GM18499 (cell line): ENCODE measurements around the gene GSG1L2.

ENCODE experiments used
- ATAC-seq: cut with Tn5 transposase; IDR thresholded peaks from one replicate; pipeline ENCODE4 v1.9.1; 2021; ENCODE audit warnings: moderate number of reproducible peaks; ENCODE audit not compliant: insufficient read depth, unreplicated experiment

The GSG1L2 gene

GRCh38 chr17:9828296-9829295, 6.7 kb upstream of the GSG1L2 start:
- no peak for ATAC-seq

GRCh38 chr17:9825641-9826150, 3.8 kb upstream of the GSG1L2 start, which contains the start of gene GLP2R:
TSS of gene GLP2R (plus strand) at chr17:9825924. CDS start at chr17:9826064, 140 bp downstream.
- no peak for ATAC-seq

- no peak for ATAC-seq
These were observed 3.0 kb upstream of the GSG1L2 start for GRCh38 chr17:9824797-9825338.

- ATAC-seq: no peak
These were observed 2.2 kb upstream of the GSG1L2 start for GRCh38 chr17:9824094-9824493.

GRCh38 chr17:9820448-9820847, 1.4 kb downstream of the GSG1L2 start:
- no peak for ATAC-seq

GRCh38 chr17:9818760-9819159, 3.1 kb downstream of the GSG1L2 start:
- ATAC-seq: no peak

- ATAC-seq: no peak
These were observed 4.8 kb downstream of the GSG1L2 start for GRCh38 chr17:9817086-9817485.

GRCh38 chr17:9816472-9816871, 5.4 kb downstream of the GSG1L2 start:
- ATAC-seq: no peak

GRCh38 chr17:9814337-9814945, 7.4 kb downstream of the GSG1L2 start:
- no peak for ATAC-seq

- ATAC-seq: no peak
These were observed 8.7 kb downstream of the GSG1L2 start for GRCh38 chr17:9813166-9813565.

- ATAC-seq: no peak
These were observed 10.3 kb downstream of the GSG1L2 start for GRCh38 chr17:9811537-9811936.

GRCh38 chr17:9811086-9811485, 10.8 kb downstream of the GSG1L2 start:
- no peak for ATAC-seq

- ATAC-seq: no peak
These were observed 11.6 kb downstream of the GSG1L2 start for GRCh38 chr17:9810100-9810949.

- no peak for ATAC-seq
These were observed 12.5 kb downstream of the GSG1L2 start for GRCh38 chr17:9809409-9809808.

GRCh38 chr17:9806699-9807098, 15.2 kb downstream of the GSG1L2 start:
- no peak for ATAC-seq

- no peak for ATAC-seq
These were observed 16.1 kb downstream of the GSG1L2 start for GRCh38 chr17:9805769-9806168.

- ATAC-seq: no peak
These were observed 19.2 kb downstream of the GSG1L2 start for GRCh38 chr17:9802697-9803096.

GRCh38 chr17:9802294-9802693, 19.6 kb downstream of the GSG1L2 start:
- no peak for ATAC-seq

GRCh38 chr17:9801505-9801904, 20.4 kb downstream of the GSG1L2 start:
- no peak for ATAC-seq

- no peak for ATAC-seq
These were observed 23.2 kb downstream of the GSG1L2 start for GRCh38 chr17:9798724-9799123.
